HL-60/S4 (cell line): ENCODE measurements around the gene SERAC1.

Experiments
- in situ Hi-C: fragments of 300-500 bp; cut with MboI; formaldehyde crosslinking; loops from 2 replicates; pipeline ENCODE4 v1.14.3; 2022; ENCODE audit warnings: low sequenced_read_pairs

SERAC1 gene

DNA sequence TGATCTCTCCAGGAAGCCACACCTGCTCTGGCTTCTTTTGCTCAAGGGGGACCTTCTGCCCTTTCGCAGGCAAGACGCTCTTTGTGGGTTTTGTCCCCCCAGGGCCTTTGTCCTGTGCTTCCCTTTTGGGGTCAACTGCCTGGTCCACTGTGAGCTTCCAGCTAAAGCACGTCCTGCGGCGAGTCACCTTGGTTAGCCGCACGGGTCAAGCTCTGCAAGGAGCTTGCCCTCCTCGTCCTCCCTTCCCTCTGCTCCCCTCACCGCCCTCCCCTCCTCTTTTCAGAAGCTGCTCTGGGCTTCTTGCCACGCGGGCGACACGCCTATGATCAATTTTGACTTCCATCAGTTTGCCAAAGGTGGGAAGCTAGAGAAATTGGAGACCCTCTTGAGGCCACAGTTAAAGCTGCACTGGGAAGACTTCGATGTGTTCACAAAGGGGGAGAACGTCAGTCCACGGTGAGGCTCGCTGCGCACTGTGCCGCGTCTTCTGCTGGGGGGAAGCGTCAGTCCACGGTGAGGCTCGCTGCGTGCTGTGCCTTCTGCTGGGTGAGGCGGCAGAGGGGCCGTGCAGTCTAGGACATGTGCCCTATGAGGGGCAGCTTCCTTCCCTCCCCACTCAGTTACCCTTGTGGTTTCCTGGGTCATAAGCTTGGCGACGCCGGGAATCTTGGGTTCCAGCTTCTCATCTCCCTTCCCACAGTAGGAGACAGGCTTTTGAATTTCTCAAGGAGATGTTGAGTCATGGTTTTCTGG, 106.2 kb downstream of the SERAC1 start:
- in situ Hi-C loops, result no loop called here

DNA sequence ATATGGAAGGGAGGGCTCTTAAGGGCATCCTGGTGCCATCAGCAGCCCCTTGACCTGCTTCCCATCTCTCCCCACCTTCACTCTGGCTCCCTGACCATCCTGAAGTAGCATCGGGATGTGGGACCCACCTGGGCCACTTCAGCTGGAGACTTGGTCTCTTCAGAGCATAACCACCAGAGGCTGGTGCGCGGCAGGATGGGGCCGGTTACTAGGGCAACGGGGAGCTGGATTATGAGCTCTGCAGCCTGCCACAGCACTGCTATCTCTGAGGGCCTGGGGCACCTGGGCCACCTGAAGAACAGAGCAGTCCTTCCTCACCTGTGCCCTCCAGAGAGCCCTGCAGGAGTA, 106.7 kb downstream of the SERAC1 start:
- in situ Hi-C loops, result no loop called here

DNA sequence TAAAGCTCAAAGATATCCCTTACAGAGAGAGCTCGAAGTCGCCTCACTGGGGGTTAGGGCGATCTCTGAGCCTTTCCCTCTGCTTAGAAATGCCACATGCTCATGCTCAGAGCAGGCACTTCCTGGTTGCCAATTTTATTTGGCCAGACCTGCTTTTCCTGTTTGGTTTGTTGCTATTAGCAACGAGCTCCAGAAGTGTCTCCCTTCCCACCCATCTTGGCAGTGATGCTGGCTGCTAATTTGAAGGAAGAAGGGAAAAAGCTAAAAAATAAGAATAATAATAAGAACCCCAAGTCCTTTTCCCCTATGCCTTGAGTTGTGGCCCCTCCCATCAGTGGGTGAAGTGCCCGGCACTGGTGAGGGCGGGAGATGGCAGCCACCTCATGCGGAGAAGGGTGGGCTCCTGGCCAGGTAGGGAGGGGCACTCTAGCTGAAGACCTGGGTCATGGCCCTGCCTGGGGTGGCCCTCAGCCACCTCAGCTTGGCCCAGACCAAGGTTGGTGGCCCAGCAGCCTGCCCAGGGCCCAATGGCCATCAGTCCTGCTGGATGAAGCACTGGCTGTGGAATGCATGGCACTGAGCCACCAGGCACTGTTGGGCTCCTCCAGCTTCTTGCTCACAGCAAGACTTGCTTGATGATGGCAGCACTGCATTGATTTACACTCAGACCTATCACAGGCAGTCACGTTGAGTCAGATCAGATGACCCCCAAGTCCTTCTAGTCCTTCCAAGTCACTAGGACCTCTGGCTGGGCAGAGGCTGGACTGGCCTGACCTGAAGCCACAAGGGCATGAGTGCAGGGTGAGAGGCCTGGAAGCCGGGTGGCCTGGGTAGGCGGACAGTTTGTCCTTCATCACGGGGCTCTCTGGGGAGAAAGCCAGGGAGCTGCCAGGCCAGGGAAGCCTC, 107.4 kb downstream of the SERAC1 start:
- in situ Hi-C loops, result no loop called here
